ENCODE results near the gene HSBP1. TPM values are rescaled to one million over a fixed set of nuclear protein-coding genes. Genes with fewer than 3 reads are reported as not detected.

Gene HSBP1
- total RNA-seq, 1 experiment from 2014 or later: 230 TPM

DNA sequence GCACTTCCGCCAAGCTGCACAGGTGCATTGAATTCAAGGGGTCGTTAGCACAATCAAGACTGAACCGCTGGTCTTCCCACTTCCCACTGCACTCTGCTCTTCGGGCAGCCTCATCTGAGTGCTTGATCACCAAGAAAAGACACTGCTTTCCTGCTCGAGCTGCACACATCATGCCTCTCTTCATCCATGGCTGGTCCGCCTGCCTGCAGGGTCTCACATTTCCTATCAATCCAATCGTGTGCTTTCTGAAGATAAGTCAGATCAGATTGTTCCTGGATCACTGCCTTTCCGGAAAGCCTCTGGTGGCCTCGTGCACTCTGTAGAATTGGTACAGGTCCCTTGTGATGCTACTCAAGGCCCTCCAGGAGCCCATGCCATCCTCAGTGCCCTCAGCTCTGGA is 30.8 kb upstream of the HSBP1 start:
- no peak overlapping the region for H3K18ac ChIP-seq (ENCODE audit: insufficient read length, low read depth, low read length)
- H3K79me2 ChIP-seq (ENCODE audit: insufficient read depth, low read length): no peaks in the 10 kb centered on the region
- no peak overlapping the region for H3K23ac ChIP-seq (ENCODE audit: insufficient read length, low read depth, low read length)
- no peaks in the 10 kb centered on the region; the same call in 1 of the 2 replicates for H3K4me1 ChIP-seq (ENCODE audit: insufficient read depth, low read length)
- H4K8ac ChIP-seq (replicated peaks; ENCODE audit: insufficient read length, low read depth, low read length): no peak overlapping the region
- H3K4ac ChIP-seq (ENCODE audit: low read depth, low read length): no peak overlapping the region
- H4K91ac ChIP-seq (ENCODE audit: insufficient read length, low read depth, low read length): no peak overlapping the region
- no peak overlapping the region for H4K5ac ChIP-seq (ENCODE audit: insufficient read length, low read depth, low read length)
- no CpG with 5 or more reads among the region's 9 CpGs for WGBS (ENCODE audit: extremely low coverage, insufficient read length, low lambda C conversion rate)
- H3K27ac Mint-ChIP-seq: no peak overlapping the region
- H3K14ac ChIP-seq (ENCODE audit: insufficient read depth, low read length): no peak overlapping the region
- H3K79me1 ChIP-seq (ENCODE audit: insufficient read depth, low read depth, low read length, poor library complexity, severe bottlenecking): no peaks in the 10 kb centered on the region
- TF ChIP-seq, protein P1, sequence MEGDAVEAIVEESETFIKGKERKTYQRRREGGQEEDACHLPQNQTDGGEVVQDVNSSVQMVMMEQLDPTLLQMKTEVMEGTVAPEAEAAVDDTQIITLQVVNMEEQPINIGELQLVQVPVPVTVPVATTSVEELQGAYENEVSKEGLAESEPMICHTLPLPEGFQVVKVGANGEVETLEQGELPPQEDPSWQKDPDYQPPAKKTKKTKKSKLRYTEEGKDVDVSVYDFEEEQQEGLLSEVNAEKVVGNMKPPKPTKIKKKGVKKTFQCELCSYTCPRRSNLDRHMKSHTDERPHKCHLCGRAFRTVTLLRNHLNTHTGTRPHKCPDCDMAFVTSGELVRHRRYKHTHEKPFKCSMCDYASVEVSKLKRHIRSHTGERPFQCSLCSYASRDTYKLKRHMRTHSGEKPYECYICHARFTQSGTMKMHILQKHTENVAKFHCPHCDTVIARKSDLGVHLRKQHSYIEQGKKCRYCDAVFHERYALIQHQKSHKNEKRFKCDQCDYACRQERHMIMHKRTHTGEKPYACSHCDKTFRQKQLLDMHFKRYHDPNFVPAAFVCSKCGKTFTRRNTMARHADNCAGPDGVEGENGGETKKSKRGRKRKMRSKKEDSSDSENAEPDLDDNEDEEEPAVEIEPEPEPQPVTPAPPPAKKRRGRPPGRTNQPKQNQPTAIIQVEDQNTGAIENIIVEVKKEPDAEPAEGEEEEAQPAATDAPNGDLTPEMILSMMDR (conservative IDR thresholded peaks at IDR 0.05): no peak
- no peaks in the 10 kb centered on the region for H3K36me3 Mint-ChIP-seq (ENCODE audit: insufficient read depth in 1 of 3, low read depth in 3 of 3)
- no peak overlapping the region for H2BK120ac ChIP-seq (ENCODE audit: low read depth, low read length, poor library complexity, severe bottlenecking)
- no peak overlapping the region for H3K56ac ChIP-seq (ENCODE audit: insufficient read length, low read depth, low read length)
- no peak overlapping the region for H2BK5ac ChIP-seq (ENCODE audit: insufficient read length, low read length)
- no peak overlapping the region for H2AK5ac ChIP-seq (ENCODE audit: insufficient read length, low read length)
- no peak overlapping the region for H2BK12ac ChIP-seq (ENCODE audit: insufficient read length, low read depth, low read length)
- H3K9me3 Mint-ChIP-seq: no peaks in the 10 kb centered on the region
- DNase-seq: no peak
- no peaks in the 10 kb centered on the region for H3K27me3 Mint-ChIP-seq (ENCODE audit: low read depth)
- H2BK15ac ChIP-seq (ENCODE audit: low read depth, low read length): no peak overlapping the region
- no peak overlapping the region for H3K4me2 ChIP-seq (ENCODE audit: insufficient read depth, insufficient read length, low read length)
- H3K9me3 ChIP-seq (ENCODE audit: control insufficient read depth, low read depth, low read length): no peaks in the 10 kb centered on the region
- H3T11ph ChIP-seq (ENCODE audit: low read length): no peak overlapping the region
- H3K27me3 ChIP-seq (ENCODE audit: insufficient read depth, low read length): no peaks in the 10 kb centered on the region
- H2BK20ac ChIP-seq (ENCODE audit: low read depth, low read length, poor library complexity, severe bottlenecking): no peak overlapping the region
- no peaks in the 10 kb centered on the region for H4K20me1 ChIP-seq (ENCODE audit: control insufficient read depth, insufficient read depth, insufficient read length)
- no peak overlapping the region for H3K4me3 Mint-ChIP-seq
- H3K23me2 ChIP-seq (ENCODE audit: insufficient read length, low read depth, low read length, poor library complexity, severe bottlenecking): no peaks in the 10 kb centered on the region
- peaks cover 10 to 13% of the 10 kb centered on the region in 2 experiments for H3K4me1 Mint-ChIP-seq
- no peak overlapping the region for H3K27ac ChIP-seq (ENCODE audit: insufficient read length, low read depth, low read length)
- no peak overlapping the region for H2AFZ ChIP-seq (ENCODE audit: low read length)
- H3K9ac ChIP-seq (ENCODE audit: extremely low read depth, insufficient read length, low read length): no peak overlapping the region
